Tongue (tissue), 2 donors: ENCODE results near the gene RMI1. TPM values are rescaled to one million over a fixed set of nuclear protein-coding genes. Genes with fewer than 3 reads are reported as not detected.

ENCODE experiments used
- DNase-seq: peaks from one replicate; pipeline ENCODE4 v3.0.0-alpha.2; 2015
- total RNA-seq: library from RNA; depleted of rRNA; stranded (reverse); fragments of >200 nt; gene quantifications from one replicate; pipeline ENCODE4 v1.2.3, GENCODE V29; 2014

The RMI1 gene
- total RNA-seq, 1 donor from 2014 or later, result 12.7 TPM

DNA sequence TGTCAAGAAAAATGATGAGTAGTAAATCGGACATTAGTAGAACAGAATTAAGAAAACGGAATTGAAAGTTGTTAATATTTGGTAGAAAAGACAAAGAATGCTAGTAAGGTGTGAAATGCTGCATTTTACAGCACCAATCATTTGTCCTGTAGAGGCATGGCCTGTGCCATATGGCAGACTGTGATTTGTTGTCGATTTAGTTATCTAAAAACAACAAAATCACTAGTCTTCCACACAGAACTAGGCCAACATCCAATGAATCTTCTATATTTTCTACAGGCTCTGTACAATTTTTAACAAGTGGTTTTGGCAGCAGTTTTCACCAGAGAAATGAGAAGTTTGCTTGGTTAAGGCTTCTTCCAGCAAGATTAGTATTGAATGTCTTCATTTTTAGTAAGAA lies 11.0 kb upstream of the RMI1 start:
- no peak for DNase-seq

- no peak for DNase-seq
These were observed 9.1 kb upstream of the RMI1 start for GRCh38 chr9:83971485-83971884.

DNA sequence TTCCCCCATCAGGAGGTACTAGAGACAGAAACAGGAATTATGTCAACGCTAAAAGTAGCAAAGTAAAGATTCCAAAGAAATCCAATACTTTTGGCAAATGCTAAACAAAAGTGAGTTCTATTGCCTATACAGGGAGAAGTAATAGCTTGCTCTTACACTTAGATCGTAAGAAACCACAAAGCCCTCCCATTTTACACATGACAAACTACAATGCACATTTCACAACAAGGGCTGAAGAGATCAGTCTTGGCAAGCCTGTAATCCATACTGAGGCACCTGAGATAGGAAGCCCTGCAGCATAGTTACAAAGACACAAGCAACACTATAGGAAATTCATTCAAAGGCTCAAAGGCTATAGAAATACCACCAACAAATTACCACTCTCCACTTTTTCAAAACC lies 8.3 kb upstream of the RMI1 start:
- no peak for DNase-seq

DNA sequence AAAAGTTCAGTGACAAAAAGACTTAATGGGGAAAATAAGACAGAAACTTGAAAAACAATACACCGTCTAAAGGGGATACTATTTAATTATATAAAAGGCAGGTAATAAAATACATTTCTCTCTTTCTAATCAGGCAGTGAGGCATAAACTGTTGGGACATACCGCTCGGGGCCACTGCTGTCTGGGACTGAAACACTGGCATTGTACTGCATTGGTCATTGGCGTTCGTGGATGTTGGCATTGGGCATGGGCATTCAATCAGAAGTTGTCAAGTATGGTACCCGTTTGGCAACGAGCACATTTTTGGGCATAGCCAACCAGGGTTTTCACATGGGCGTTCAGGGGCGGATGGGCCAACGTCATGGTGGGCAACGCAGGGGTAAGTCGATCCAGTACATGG lies 5.3 kb upstream of the RMI1 start:
- DNase-seq, result no peak

- DNase-seq, result no peak
These were observed 4.2 kb upstream of the RMI1 start for GRCh38 chr9:83976372-83976771.

- no peak for DNase-seq
These were observed 3.4 kb upstream of the RMI1 start for GRCh38 chr9:83977196-83977595.

- peak; percentile 90 for DNase-seq
These were observed 1.4 kb upstream of the RMI1 start for GRCh38 chr9:83978992-83979811.

- DNase-seq, result peak; percentile 100
These were observed 702 bp upstream of the RMI1 start, which contains the start of gene HNRNPK for GRCh38 chr9:83979812-83980394. HNRNPK (minus strand) TSS chr9:83980215; CDS start chr9:83978252, 1,963 bp downstream.

DNA sequence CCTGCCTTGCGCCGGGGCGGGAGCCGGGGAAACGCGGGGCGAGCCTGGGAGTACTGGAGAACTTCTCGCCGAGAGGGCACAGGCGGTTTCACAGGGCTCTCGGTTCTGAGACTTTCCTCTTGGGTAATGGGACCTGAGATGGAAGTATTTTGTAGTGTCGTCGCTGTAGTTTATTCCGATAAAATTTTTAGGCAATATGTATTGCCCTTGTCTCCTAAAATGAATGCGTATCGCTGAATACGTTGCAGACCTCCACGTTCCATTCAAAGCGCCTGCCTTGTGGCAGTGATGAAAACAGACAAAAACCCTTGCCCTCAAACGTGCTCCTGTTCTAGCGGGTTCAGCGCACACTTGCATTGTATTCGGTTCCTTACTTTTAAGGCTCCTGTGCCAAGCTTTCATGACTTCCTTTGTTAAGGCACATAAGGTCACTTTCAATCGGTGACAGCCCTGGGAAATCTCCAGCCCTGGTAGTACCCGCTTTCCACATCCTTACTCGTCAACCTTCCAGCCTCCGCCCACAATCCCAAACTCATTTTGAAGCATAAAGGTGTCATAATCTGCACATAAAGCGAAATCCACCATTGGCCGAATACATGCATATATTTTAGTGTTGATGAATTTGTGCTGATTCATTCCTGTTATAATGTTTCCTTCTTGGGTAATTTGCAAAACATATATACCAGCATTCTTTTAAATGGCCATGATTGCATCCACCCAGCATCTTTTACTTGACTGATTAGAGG lies 694 bp downstream of the RMI1 start:
- peak; percentile 60 for DNase-seq

- DNase-seq, result no peak
These were observed 5.6 kb downstream of the RMI1 start for GRCh38 chr9:83986195-83986594.

DNA sequence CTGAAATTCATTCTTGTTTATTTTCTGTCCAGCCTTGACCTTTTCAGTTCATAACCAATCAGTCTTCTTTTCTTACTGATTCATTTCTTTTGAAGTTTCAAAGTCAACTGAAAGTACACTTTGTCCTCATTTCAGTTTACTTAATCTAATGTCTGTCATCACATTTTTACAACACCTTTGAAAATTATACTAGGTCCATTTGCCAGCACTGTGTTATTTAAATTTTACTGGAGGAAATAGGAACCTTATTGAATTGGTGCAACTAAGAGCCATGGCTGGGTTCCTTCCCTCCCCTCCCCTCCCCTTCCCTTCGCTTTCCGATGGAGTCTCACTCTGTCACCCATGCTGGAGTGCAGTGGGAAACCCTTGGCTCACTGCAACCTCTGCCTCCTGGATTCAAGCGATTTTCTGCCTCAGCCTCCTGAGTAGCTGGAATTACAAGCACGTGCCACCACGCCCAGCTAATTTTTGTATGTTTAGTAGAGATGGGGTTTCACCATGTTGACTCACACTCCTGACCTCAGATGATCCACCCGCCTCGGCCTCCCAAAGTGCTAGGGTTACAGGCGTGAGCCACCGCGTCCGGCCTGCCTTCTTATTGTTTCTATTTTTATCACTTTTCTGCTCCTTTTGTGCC lies 6.3 kb downstream of the RMI1 start:
- no peak for DNase-seq

DNA sequence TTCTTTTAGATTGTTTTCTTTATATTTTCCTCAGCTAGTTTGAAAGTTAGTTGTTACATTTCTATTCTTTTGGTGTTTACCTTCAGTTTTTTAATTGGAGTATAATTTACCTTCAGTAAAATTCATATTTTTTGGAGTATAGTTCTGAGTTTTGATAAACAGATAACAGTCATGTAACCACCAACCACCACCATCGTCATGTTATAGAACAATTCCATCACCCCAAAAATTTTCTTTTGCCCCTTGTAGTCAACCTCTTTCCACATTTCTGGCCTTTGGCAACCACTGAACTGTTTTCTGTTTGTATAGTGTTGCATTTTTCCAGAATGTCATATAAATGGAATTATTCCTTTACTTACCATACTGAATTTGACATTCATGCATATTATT lies 6.8 kb downstream of the RMI1 start:
- no peak for DNase-seq

GRCh38 chr9:83988411-83988810 lies 7.8 kb downstream of the RMI1 start:
- no peak for DNase-seq

- DNase-seq, result no peak
These were observed 10.8 kb downstream of the RMI1 start for GRCh38 chr9:83991355-83991754.

- no peak for DNase-seq
These were observed 11.8 kb downstream of the RMI1 start for GRCh38 chr9:83992407-83992806.

- DNase-seq, result no peak
These were observed 12.3 kb downstream of the RMI1 start for GRCh38 chr9:83992901-83993300.

- DNase-seq, result peak; percentile 19
These were observed 15.5 kb downstream of the RMI1 start for GRCh38 chr9:83996126-83996525.

DNA sequence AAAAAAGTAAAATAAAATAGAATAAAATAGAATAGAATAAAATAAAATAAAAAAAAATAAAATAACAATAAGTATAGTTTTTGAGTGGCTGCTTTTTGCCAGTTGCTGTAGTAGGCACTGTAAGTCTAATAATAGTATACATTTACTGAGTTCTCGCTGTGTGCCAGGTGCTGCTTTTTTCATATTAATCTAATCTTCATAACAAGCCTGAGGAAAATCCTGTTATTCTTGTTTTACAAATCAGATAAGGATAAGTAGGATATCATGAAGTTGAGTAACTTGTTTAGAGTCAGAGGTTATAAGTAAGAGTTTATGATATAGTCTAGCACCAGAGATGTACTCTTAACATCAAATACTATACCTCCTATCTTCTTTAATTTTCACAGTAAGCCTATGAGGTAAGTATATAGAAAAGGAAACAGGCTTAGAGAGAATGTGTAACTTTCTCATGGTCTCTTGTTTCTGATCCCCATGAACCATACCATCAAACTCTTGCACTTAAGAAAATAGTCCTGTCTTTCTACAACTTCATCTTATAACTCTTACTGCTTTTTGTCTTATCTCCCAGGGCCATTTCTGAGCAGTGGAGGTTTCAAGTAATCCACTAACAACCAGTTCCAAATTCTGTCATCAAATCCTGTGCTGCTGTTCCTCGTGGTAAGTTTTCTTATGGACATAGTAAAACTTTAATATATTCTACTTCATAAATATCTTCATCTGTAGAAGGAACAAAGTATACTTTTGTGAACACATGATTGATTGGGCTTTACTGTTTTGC lies 18.7 kb downstream of the RMI1 start:
- DNase-seq, result no peak

DNA sequence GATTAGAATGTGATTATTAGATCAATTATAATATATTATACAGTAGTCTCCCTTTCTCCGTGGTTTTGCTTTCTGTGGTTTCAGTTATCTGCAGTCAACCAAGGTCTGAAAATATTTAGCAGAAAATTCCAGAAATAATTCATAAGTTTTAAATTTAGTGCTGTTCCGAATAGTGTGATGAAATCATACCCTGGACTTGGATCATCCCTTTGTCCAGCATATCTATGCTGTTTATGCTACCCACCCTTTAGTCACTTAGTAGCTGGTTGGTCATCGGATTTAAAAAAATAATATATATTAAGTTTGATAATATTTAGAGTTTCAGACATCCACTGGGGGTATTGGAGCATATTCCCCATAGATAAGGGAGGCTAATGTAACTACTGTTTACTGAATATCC lies 19.6 kb downstream of the RMI1 start:
- no peak for DNase-seq

DNA sequence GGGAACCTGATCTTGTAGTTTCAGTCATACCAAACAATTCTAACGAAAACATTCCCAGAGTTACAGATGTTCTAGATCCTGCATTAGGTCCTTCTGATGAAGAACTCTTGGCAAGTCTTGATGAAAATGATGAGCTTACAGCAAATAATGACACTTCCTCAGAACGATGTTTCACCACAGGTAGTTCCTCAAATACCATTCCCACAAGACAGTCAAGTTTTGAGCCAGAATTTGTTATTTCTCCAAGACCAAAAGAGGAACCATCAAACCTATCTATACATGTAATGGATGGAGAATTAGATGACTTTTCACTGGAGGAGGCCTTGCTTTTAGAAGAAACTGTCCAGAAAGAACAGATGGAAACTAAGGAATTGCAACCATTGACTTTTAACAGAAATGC lies 21.0 kb downstream of the RMI1 start:
- no peak for DNase-seq

DNA sequence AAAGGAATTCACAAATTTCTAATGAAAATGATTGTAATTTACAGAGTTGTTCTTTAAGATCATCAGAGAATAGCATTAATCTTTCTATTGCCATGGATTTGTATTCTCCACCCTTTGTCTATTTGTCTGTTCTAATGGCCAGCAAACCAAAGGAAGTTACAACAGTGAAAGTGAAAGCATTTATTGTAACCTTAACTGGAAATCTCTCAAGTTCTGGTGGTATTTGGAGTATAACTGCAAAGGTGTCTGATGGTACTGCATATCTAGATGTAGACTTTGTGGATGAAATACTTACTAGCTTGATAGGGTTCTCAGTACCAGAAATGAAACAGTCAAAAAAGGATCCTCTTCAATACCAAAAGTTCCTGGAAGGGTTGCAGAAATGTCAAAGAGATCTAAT lies 21.7 kb downstream of the RMI1 start:
- DNase-seq, result no peak

- DNase-seq, result no peak
These were observed 22.6 kb downstream of the RMI1 start for GRCh38 chr9:84003246-84003645.
